Tibial nerve (tissue), 4 donors: ENCODE data around the gene PIP5K1B. TPM values are rescaled to one million over a fixed set of nuclear protein-coding genes. Genes with fewer than 3 reads are reported as not detected.

Source experiments
- DNase-seq, 2 donors: peaks; one replicate each; pipeline ENCODE4 v3.0.0-alpha.2; 2019; ENCODE audit warnings: low spot score in 2 of 2
- H3K27ac ChIP-seq, 4 donors: fragments of 200-600 bp; sonication (generic) in 3 of 4; one replicate each; pipeline ENCODE4 v1.5.1; 2017 to 2019; ENCODE audit warnings: mild to moderate bottlenecking in 1 of 4
- H3K27me3 ChIP-seq, 2 donors: fragments of 200-600 bp; sonication (generic) in 1 of 2; one replicate each; pipeline versions ENCODE4 v1.5.1 to v1.6.0; 2017 to 2019
- H3K36me3 ChIP-seq, 3 donors: fragments of 200-600 bp; sonication (generic); one replicate each; pipeline ENCODE4 v1.5.1; 2018 to 2019
- H3K4me1 ChIP-seq, 4 donors: fragments of 200-600 bp; sonication (generic) in 3 of 4; one replicate each; pipeline ENCODE4 v1.5.1; 2017 to 2019
- H3K4me3 ChIP-seq, 4 donors: fragments of 200-600 bp; sonication (generic) in 3 of 4; one replicate each; pipeline ENCODE4 v1.5.1; 2017 to 2019; ENCODE audit warnings: mild to moderate bottlenecking in 1 of 4, moderate library complexity in 1 of 4
- H3K9me3 ChIP-seq, 4 donors: fragments of 200-600 bp; sonication (generic) in 3 of 4; one replicate each; pipeline ENCODE4 v1.5.1; 2017 to 2019
- EP300 ChIP-seq, 2 donors: sonication (generic); formaldehyde crosslinking; IDR thresholded peaks; one replicate each; pipeline ENCODE4 v1.6.1; 2017; ENCODE audit warnings: antibody characterized with exemption in 2 of 2, mild to moderate bottlenecking in 1 of 2
- POLR2A ChIP-seq, 2 donors: fragments of 450-650 bp; IDR thresholded peaks; one replicate each; pipeline ENCODE4 v1.6.1; 2017; ENCODE audit warnings: antibody characterized with exemption in 2 of 2, mild to moderate bottlenecking in 2 of 2, moderate library complexity in 2 of 2
- WGBS, 2 donors: methylation state at CpG; one replicate each; pipeline ENCODE4 v1.1.5; 2018; 5-methylcytosine and 5-hydroxymethylcytosine counted together
- total RNA-seq, 4 donors: library from RNA; depleted of rRNA; stranded (reverse); fragments of >200 nt; gene quantifications; one replicate each; pipeline ENCODE4 v1.1.0, GENCODE V29; 2016
- TF ChIP-seq, protein P1 (sequence below), 5 experiments: fragments of 200-600 bp in 3 of 5; fragments of 450-650 bp in 2 of 5; sonication (generic) in 3 of 5; IDR thresholded peaks; one replicate each; pipeline ENCODE4 v1.5.1; 2016 to 2019; ENCODE audit warnings: antibody characterized with exemption in 5 of 5, mild to moderate bottlenecking in 3 of 5, moderate library complexity in 2 of 5

PIP5K1B gene
- total RNA-seq, 4 donors from 2014 or later: 0.20 to 6.8 (median 3.5) TPM

DNA sequence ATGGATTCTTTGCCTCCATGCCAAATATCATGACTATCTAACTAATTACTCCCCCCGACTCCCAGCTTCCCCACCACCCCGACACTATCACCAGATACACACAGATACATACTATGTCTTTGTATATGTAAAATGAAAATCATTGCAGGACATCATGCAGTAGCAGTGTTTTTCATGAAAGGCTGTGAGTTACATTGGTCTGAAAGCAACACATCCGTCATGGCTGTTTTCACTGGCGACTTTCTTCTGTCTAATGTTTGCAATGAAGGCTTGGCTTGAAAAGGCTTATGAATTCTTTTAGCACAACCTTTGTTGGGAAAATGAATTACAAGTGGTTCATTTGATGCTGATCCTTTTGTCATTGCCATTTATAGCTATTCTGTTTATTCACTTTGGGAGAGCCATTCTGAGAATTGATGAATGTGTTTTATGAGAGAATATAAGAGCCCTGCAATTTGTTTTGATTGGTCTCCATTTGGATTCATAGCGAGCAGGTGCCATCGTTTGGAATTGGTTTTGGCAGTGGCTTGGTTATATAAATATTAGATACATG is 103.4 kb downstream of the PIP5K1B start:
- WGBS, 2 donors: 75 to 77% methylated on average over 6 of the region's 6 CpGs
- no peak for DNase-seq
- H3K4me1 ChIP-seq: no peaks in the 10 kb centered on the region
- TF ChIP-seq EP300 (IDR thresholded peaks at IDR 0.05): no peak
- TF ChIP-seq, protein P1, sequence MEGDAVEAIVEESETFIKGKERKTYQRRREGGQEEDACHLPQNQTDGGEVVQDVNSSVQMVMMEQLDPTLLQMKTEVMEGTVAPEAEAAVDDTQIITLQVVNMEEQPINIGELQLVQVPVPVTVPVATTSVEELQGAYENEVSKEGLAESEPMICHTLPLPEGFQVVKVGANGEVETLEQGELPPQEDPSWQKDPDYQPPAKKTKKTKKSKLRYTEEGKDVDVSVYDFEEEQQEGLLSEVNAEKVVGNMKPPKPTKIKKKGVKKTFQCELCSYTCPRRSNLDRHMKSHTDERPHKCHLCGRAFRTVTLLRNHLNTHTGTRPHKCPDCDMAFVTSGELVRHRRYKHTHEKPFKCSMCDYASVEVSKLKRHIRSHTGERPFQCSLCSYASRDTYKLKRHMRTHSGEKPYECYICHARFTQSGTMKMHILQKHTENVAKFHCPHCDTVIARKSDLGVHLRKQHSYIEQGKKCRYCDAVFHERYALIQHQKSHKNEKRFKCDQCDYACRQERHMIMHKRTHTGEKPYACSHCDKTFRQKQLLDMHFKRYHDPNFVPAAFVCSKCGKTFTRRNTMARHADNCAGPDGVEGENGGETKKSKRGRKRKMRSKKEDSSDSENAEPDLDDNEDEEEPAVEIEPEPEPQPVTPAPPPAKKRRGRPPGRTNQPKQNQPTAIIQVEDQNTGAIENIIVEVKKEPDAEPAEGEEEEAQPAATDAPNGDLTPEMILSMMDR (IDR thresholded peaks at IDR 0.05): no peak
- TF ChIP-seq POLR2A (IDR thresholded peaks at IDR 0.05): no peak
- H3K27me3 ChIP-seq: no peaks in the 10 kb centered on the region
- H3K36me3 ChIP-seq: no peaks in the 10 kb centered on the region
- H3K9me3 ChIP-seq: no peaks in the 10 kb centered on the region
- no peak overlapping the region for H3K27ac ChIP-seq
- no peak overlapping the region for H3K4me3 ChIP-seq

- DNase-seq: no peak
- Histone ChIP-seq H3K9me3 (peaks cover 0 to 3% (median 0%) of the 10 kb centered on the region in 4 donors), H3K36me3 (no peaks in the 10 kb centered on the region), H3K27ac (no peak overlapping the region), H3K4me1 (no peaks in the 10 kb centered on the region), H3K27me3 (no peaks in the 10 kb centered on the region), H3K4me3 (no peak overlapping the region)
- 80 to 83% methylated on average over 8 of the region's 8 CpGs for WGBS, 2 donors
- TF ChIP-seq POLR2A (IDR thresholded peaks at IDR 0.05): no peak
Observed at GRCh38 chr9:68817079-68817875, 112.2 kb downstream of the PIP5K1B start.

DNA sequence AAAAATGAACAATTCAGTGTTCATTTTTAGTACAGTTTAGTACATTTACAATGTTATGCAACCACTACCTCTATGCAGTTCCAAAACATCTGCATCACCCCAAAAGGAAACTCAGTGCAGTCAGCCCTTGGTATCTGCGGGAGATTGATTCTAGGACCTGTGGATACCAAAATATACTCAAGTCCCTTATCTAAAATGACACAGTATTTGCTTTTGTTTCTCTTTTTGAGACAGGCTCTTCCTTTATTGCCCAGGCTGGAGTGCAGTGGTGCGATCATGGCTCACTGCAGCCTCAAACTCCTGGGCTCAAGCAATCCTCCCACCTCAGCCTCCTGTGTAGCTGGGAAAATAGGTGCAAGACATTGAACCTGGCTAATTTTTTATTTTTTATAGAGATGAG is 114.0 kb downstream of the PIP5K1B start:
- WGBS, 2 donors: 94 to 97% methylated on average over 2 of the region's 2 CpGs
- no peak overlapping the region for H3K27ac ChIP-seq

GRCh38 chr9:68821911-68822310 is 116.9 kb downstream of the PIP5K1B start:
- WGBS, 2 donors: 82 to 83% methylated on average over 2 of the region's 2 CpGs
- H3K4me3 ChIP-seq: no peak overlapping the region
- no peak overlapping the region for H3K27ac ChIP-seq

More for the DNA sequence above, 114.0 kb downstream of the PIP5K1B start:
- Histone ChIP-seq H3K4me1 (no peaks in the 10 kb centered on the region), H3K36me3 (no peaks in the 10 kb centered on the region), H3K4me3 (no peak overlapping the region), H3K9me3 (peaks cover 0 to 3% (median 0%) of the 10 kb centered on the region in 4 donors), H3K27me3 (no peaks in the 10 kb centered on the region)
- TF ChIP-seq, protein P1 (IDR thresholded peaks at IDR 0.05): no peak
- TF ChIP-seq POLR2A (IDR thresholded peaks at IDR 0.05) (no peak), EP300 (IDR thresholded peaks at IDR 0.05) (no peak)
- no peak for DNase-seq

GRCh38 chr9:68822596-68823165 is 117.6 kb downstream of the PIP5K1B start:
- no peak overlapping the region for H3K4me3 ChIP-seq
- no peak for DNase-seq
- no peaks in the 10 kb centered on the region for H3K9me3 ChIP-seq
- no peaks in the 10 kb centered on the region for H3K27me3 ChIP-seq
- H3K36me3 ChIP-seq: no peaks in the 10 kb centered on the region
- TF ChIP-seq, protein P1 (IDR thresholded peaks at IDR 0.05): no peak
- no peak for TF ChIP-seq EP300 (IDR thresholded peaks at IDR 0.05)
- TF ChIP-seq POLR2A (IDR thresholded peaks at IDR 0.05): no peak
- 53 to 65% methylated on average over 6 of the region's 6 CpGs for WGBS, 2 donors
- no peak overlapping the region for H3K27ac ChIP-seq
- no peaks in the 10 kb centered on the region for H3K4me1 ChIP-seq

More at GRCh38 chr9:68821911-68822310, 116.9 kb downstream of the PIP5K1B start:
- Histone ChIP-seq H3K36me3 (no peaks in the 10 kb centered on the region), H3K4me1 (no peaks in the 10 kb centered on the region), H3K9me3 (no peaks in the 10 kb centered on the region), H3K27me3 (no peaks in the 10 kb centered on the region)
- TF ChIP-seq EP300 (IDR thresholded peaks at IDR 0.05) (no peak), POLR2A (IDR thresholded peaks at IDR 0.05) (no peak)
- TF ChIP-seq, protein P1 (IDR thresholded peaks at IDR 0.05): no peak
- DNase-seq: no peak
